ENCODE measurements around the gene PCSK6. TPM values are rescaled to one million over a fixed set of nuclear protein-coding genes. Genes with fewer than 3 reads are reported as not detected.

The PCSK6 gene
- total and polyA plus RNA-seq, 2 of the 8 experiments (the other 6 are each of a cell fraction or from before 2014, with no cell fraction given) = 1.9 to 4.0 TPM

Other genes starting within 250 kb of the PCSK6 start
- 60.3 and 60.7 TPM in 2 replicates for gene CHSY1, start 237.7 kb downstream of the PCSK6 start, total RNA-seq (2021; fragmentation: NEBNext Ultra II Directional; extraction: Animal tissue kit (Norgen Biotek cat#: 25700))
- 15.5 and 24.9 TPM in 2 replicates for gene CHSY1, start 237.7 kb downstream of the PCSK6 start, polyA plus RNA-seq (2011; rRNA removed)
- 45.2 and 46.0 TPM in 2 replicates for gene SELENOS, start 212.2 kb downstream of the PCSK6 start, total RNA-seq (2021; fragmentation: NEBNext Ultra II Directional; extraction: Animal tissue kit (Norgen Biotek cat#: 25700))
- gene SELENOS, start 212.2 kb downstream of the PCSK6 start, polyA plus RNA-seq (2011; rRNA removed) = 31.0 and 45.1 TPM in 2 replicates
- 214 and 221 TPM in 2 replicates for gene SNRPA1, start 194.5 kb downstream of the PCSK6 start, total RNA-seq (2021; fragmentation: NEBNext Ultra II Directional; extraction: Animal tissue kit (Norgen Biotek cat#: 25700))
- 140 and 143 TPM in 2 replicates for gene SNRPA1, start 194.5 kb downstream of the PCSK6 start, polyA plus RNA-seq (2011; rRNA removed)
- gene TM2D3, start 162.7 kb upstream of the PCSK6 start, total RNA-seq (2021; fragmentation: NEBNext Ultra II Directional; extraction: Animal tissue kit (Norgen Biotek cat#: 25700)) = 24.2 and 28.0 TPM in 2 replicates
- gene TM2D3, start 162.7 kb upstream of the PCSK6 start, polyA plus RNA-seq (2011; rRNA removed) = 21.8 and 26.4 TPM in 2 replicates
- 11.9 and 13.9 TPM in 2 replicates for gene TARS3, start 234.8 kb upstream of the PCSK6 start, total RNA-seq (2021; fragmentation: NEBNext Ultra II Directional; extraction: Animal tissue kit (Norgen Biotek cat#: 25700))
- gene TARS3, start 234.8 kb upstream of the PCSK6 start, polyA plus RNA-seq (2011; rRNA removed) = 2.1 and 2.4 TPM in 2 replicates

Data from H1 (cell line).